Measurements from ENCODE around the gene ULBP2. TPM values are rescaled to one million over a fixed set of nuclear protein-coding genes. Genes with fewer than 3 reads are reported as not detected.

ULBP2 gene
- total RNA-seq, 2 experiments from 2014 or later = 1.8 to 1.9 TPM

DNA sequence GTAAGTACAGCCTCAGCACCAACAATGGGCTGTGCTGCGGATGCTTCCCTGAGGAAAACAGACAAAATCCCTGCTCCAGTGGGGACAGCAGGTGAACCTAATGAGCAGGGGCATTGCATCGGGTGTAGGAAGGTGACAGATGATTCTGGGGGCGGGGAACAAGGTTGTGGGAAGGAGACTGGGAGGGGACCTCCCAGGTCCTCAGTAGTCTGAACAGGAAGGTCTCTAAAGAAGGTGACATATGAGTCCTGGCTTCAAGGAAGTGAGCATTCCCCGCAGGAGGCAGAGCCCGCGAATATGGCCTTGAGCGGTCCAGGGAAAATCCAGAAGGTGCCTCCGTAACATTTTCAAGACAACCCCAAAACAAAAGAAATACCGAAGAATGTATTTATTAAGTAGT lies 41.3 kb downstream of the ULBP2 start:
- CTCF ChIA-PET = interaction anchor here (0.7 to 1.6 kb wide), 2 partner anchors 8 to 33 kb away, joined by 5 to 6 read pairs; no protein-coding TSS in a partner anchor

GRCh38 chr6:149984773-149985172 lies 43.0 kb downstream of the ULBP2 start:
- CTCF ChIA-PET = interaction anchor here (1.6 kb wide), 1 partner anchor 10 kb away, joined by 6 read pairs; no protein-coding TSS in a partner anchor

More for the DNA sequence above, 41.3 kb downstream of the ULBP2 start:
- intact Hi-C loops (cut with DNase I, micrococcal nuclease) = no loop called here
- H3K4me1 Mint-ChIP-seq (ENCODE audit: low read depth) = peaks cover 5% of the 10 kb centered on the region
- POLR2A ChIA-PET = no interaction called here
- DNase-seq = no peak
- Histone ChIP-seq H3K27me3 (ENCODE audit: control insufficient read depth in 1 of 2, insufficient read depth in 2 of 2, low read length in 2 of 2) (peaks cover 56 to 62% of the 10 kb centered on the region in 2 experiments), H3K9me3 (ENCODE audit: control insufficient read depth in 1 of 2, insufficient read depth in 1 of 2, low read length in 2 of 2) (peaks cover 8 to 12% of the 10 kb centered on the region in 2 experiments), H3K36me3 (ENCODE audit: insufficient read depth, low read length) (no peaks in the 10 kb centered on the region), H3K4me1 (ENCODE audit: insufficient read depth, low read length) (peaks cover 3% of the 10 kb centered on the region), H3K4me3 (ENCODE audit: low read length) (no peak overlapping the region), H3K27ac (ENCODE audit: low read depth in 1 of 2, low read length in 2 of 2) (no peak overlapping the region)
- no peak for ATAC-seq (ENCODE audit: poor library complexity)
- H3K9me3 Mint-ChIP-seq = no peaks in the 10 kb centered on the region
- H3K36me3 Mint-ChIP-seq (ENCODE audit: low read depth) = no peaks in the 10 kb centered on the region
- H3K4me3 Mint-ChIP-seq = no peak overlapping the region
- no peak overlapping the region for H3K27ac Mint-ChIP-seq
- H3K27me3 Mint-ChIP-seq = peaks cover 90% of the 10 kb centered on the region
- TF ChIP-seq, protein P1, sequence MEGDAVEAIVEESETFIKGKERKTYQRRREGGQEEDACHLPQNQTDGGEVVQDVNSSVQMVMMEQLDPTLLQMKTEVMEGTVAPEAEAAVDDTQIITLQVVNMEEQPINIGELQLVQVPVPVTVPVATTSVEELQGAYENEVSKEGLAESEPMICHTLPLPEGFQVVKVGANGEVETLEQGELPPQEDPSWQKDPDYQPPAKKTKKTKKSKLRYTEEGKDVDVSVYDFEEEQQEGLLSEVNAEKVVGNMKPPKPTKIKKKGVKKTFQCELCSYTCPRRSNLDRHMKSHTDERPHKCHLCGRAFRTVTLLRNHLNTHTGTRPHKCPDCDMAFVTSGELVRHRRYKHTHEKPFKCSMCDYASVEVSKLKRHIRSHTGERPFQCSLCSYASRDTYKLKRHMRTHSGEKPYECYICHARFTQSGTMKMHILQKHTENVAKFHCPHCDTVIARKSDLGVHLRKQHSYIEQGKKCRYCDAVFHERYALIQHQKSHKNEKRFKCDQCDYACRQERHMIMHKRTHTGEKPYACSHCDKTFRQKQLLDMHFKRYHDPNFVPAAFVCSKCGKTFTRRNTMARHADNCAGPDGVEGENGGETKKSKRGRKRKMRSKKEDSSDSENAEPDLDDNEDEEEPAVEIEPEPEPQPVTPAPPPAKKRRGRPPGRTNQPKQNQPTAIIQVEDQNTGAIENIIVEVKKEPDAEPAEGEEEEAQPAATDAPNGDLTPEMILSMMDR (IDR thresholded peaks at IDR 0.05) = no peak

GRCh38 chr6:149985481-149985937 lies 43.7 kb downstream of the ULBP2 start:
- Histone ChIP-seq H3K4me3 (ENCODE audit: low read length) (no peak overlapping the region), H3K27ac (ENCODE audit: low read depth in 1 of 2, low read length in 2 of 2) (no peak overlapping the region), H3K4me1 (ENCODE audit: insufficient read depth, low read length) (peaks cover 19% of the 10 kb centered on the region), H3K36me3 (ENCODE audit: insufficient read depth, low read length) (no peaks in the 10 kb centered on the region), H3K27me3 (ENCODE audit: control insufficient read depth in 1 of 2, insufficient read depth in 2 of 2, low read length in 2 of 2) (peaks cover 76 to 85% of the 10 kb centered on the region in 2 experiments), H3K9me3 (ENCODE audit: control insufficient read depth in 1 of 2, insufficient read depth in 1 of 2, low read length in 2 of 2) (peaks cover 13 to 36% of the 10 kb centered on the region in 2 experiments)
- intact Hi-C loops (cut with DNase I, micrococcal nuclease) = no loop called here
- Mint-ChIP-seq H3K27me3 (peaks cover 93% of the 10 kb centered on the region), H3K36me3 (ENCODE audit: low read depth) (no peaks in the 10 kb centered on the region), H3K4me1 (ENCODE audit: low read depth) (peaks cover 24% of the 10 kb centered on the region), H3K4me3 (no peak overlapping the region), H3K27ac (no peak overlapping the region), H3K9me3 (no peaks in the 10 kb centered on the region)
- POLR2A ChIA-PET = no interaction called here
- CTCF ChIA-PET = no interaction called here
- ATAC-seq (ENCODE audit: poor library complexity) = no peak
- no peak for DNase-seq
- TF ChIP-seq, protein P1 (IDR thresholded peaks at IDR 0.05) = no peak

More at GRCh38 chr6:149984773-149985172, 43.0 kb downstream of the ULBP2 start:
- peaks cover 11% of the 10 kb centered on the region for H3K4me1 ChIP-seq (ENCODE audit: insufficient read depth, low read length)
- H3K4me1 Mint-ChIP-seq (ENCODE audit: low read depth) = peaks cover 16% of the 10 kb centered on the region
- peaks cover 13 to 28% of the 10 kb centered on the region in 2 experiments for H3K9me3 ChIP-seq (ENCODE audit: control insufficient read depth in 1 of 2, insufficient read depth in 1 of 2, low read length in 2 of 2)
- peaks cover 92% of the 10 kb centered on the region for H3K27me3 Mint-ChIP-seq
- H3K9me3 Mint-ChIP-seq = no peaks in the 10 kb centered on the region
- DNase-seq (no peak), ATAC-seq (ENCODE audit: poor library complexity) (no peak)
- intact Hi-C loops (cut with DNase I, micrococcal nuclease) = no loop called here
- no peak overlapping the region for H3K4me3 Mint-ChIP-seq
- H3K27ac Mint-ChIP-seq = no peak overlapping the region
- H3K4me3 ChIP-seq (ENCODE audit: low read length) = no peak overlapping the region
- H3K27me3 ChIP-seq (ENCODE audit: control insufficient read depth in 1 of 2, insufficient read depth in 2 of 2, low read length in 2 of 2) = peaks cover 68 to 78% of the 10 kb centered on the region in 2 experiments
- H3K36me3 ChIP-seq (ENCODE audit: insufficient read depth, low read length) = no peaks in the 10 kb centered on the region
- POLR2A ChIA-PET = no interaction called here
- TF ChIP-seq, protein P1 (IDR thresholded peaks at IDR 0.05) = no peak
- no peaks in the 10 kb centered on the region for H3K36me3 Mint-ChIP-seq (ENCODE audit: low read depth)
- H3K27ac ChIP-seq (ENCODE audit: low read depth in 1 of 2, low read length in 2 of 2) = no peak overlapping the region

Measured in CD4-positive, alpha-beta T cell (primary cell).